ENCODE measurements around the gene SOCS1.

- TF ChIP-seq RNF2 (IDR thresholded peaks at IDR 0.05) (no peak), CTCF (IDR thresholded peaks at IDR 0.05 in 2 of 3, conservative IDR thresholded peaks at IDR 0.05 in 1 of 3; ENCODE audit: insufficient read depth in 2 of 3, low read depth in 1 of 3, low read length in 3 of 3) (no peak), ZNF644 (tag; IDR thresholded peaks at IDR 0.05; ENCODE audit: low read depth) (no peak), XRCC3 (IDR thresholded peaks at IDR 0.05) (no peak), ZBTB26 (CRISPR knock-in tag; IDR thresholded peaks at IDR 0.05) (no peak), ZBTB33 (CRISPR knock-in tag; IDR thresholded peaks at IDR 0.05) (no peak), SMARCA5 (IDR thresholded peaks at IDR 0.05) (no peak), GABPA (tag; conservative IDR thresholded peaks at IDR 0.05; ENCODE audit: low read depth) (no peak), ZEB2 (IDR thresholded peaks at IDR 0.05) (no peak), CREBBP (IDR thresholded peaks at IDR 0.05; ENCODE audit: low read depth, low read length) (no peak), U2AF1 (optimal IDR thresholded peaks at IDR 0.05; ENCODE audit: low read depth, low read length) (no peak), SMARCC2 (IDR thresholded peaks at IDR 0.05; ENCODE audit: low read depth) (no peak)
Measured at GRCh38 chr16:11241480-11242204, 14.4 kb downstream of the SOCS1 start.

Measured in K562 (cell line).